HEK293 (cell line): ENCODE results near the gene NAV2.

Source experiments
- CTCF ChIA-PET: fragments of 350-600 bp; formaldehyde crosslinking; extraction: SDS; loops from one replicate; lab custom pipeline; 2021; ENCODE audit warnings: antibody characterized with exemption; lab: Yijun Ruan, JAX
- POLR2A ChIA-PET: fragments of 300-600 bp; formaldehyde crosslinking; extraction: SDS; loops from one replicate; lab custom pipeline; 2020; ENCODE audit warnings: antibody characterized with exemption, inconsistent platforms; lab: Yijun Ruan, JAX
- H3K27ac ChIP-seq: fragments of 200-500 bp; sonication (Bioruptor generic); 2 replicates; pipeline ENCODE4 v1.5.1; 2014; ENCODE audit warnings: low read depth, low read length, control low read depth, inconsistent platforms; ENCODE audit errors: extremely low read depth
- H3K36me3 ChIP-seq, 2 experiments: fragments of 200-500 bp in 1 of 2; sonication (Bioruptor generic) in 1 of 2; 1 replicate in 1 of 2; 2 replicates in 1 of 2; pipeline ENCODE4 v1.5.1; 2014 to 2017; ENCODE audit warnings: inconsistent platforms in 2 of 2, low read length in 2 of 2; ENCODE audit not compliant: control insufficient read depth in 2 of 2, insufficient read depth in 1 of 2
- H3K4me1 ChIP-seq: fragments of 200-500 bp; sonication (Bioruptor generic); 2 replicates; pipeline ENCODE4 v1.5.1; 2014; ENCODE audit warnings: mild to moderate bottlenecking, low read length, inconsistent platforms; ENCODE audit not compliant: control insufficient read depth, insufficient read depth
- H3K4me3 ChIP-seq: 2 replicates; pipeline ENCODE4 v1.5.1; 2011; ENCODE audit warnings: low read depth, mild to moderate bottlenecking, control low read depth, low read length, moderate library complexity
- H3K9me3 ChIP-seq: fragments of 200-500 bp; sonication (Bioruptor generic); 2 replicates; pipeline ENCODE4 v1.5.1; 2014; ENCODE audit warnings: low read depth, low read length, inconsistent platforms; ENCODE audit not compliant: control insufficient read depth, insufficient read depth
- AEBP2 ChIP-seq: fragments of 450-650 bp; formaldehyde crosslinking; IDR thresholded peaks from 2 replicates; pipeline ENCODE4 v1.5.1; 2016; ENCODE audit warnings: missing biosample characterization, missing genetic modification characterization, borderline replicate concordance
- FEZF1 ChIP-seq: fragments of 450-650 bp; formaldehyde crosslinking; IDR thresholded peaks from 2 replicates; pipeline ENCODE4 v1.5.1; 2016; ENCODE audit warnings: missing biosample characterization, missing genetic modification characterization
- HOXA7 ChIP-seq: sonication (generic); formaldehyde crosslinking; IDR thresholded peaks from 2 replicates; pipeline ENCODE4 v1.8.1; 2022; ENCODE audit warnings: missing genetic modification reagents, borderline replicate concordance
- KLF1 ChIP-seq: fragments of 450-650 bp; formaldehyde crosslinking; IDR thresholded peaks from 2 replicates; pipeline ENCODE4 v1.5.1; 2016; ENCODE audit warnings: missing biosample characterization, missing genetic modification characterization
- OSR2 ChIP-seq: fragments of 450-650 bp; formaldehyde crosslinking; IDR thresholded peaks from 2 replicates; pipeline ENCODE4 v1.5.1; 2016; ENCODE audit warnings: missing biosample characterization, missing genetic modification characterization
- REPIN1 ChIP-seq: fragments of 450-650 bp; formaldehyde crosslinking; IDR thresholded peaks from 2 replicates; pipeline ENCODE4 v1.5.1; 2017; ENCODE audit warnings: missing biosample characterization, missing genetic modification characterization, low read depth
- REST ChIP-seq: fragments of 450-650 bp; formaldehyde crosslinking; IDR thresholded peaks from 2 replicates; pipeline ENCODE4 v1.5.1; 2016; ENCODE audit warnings: missing biosample characterization, missing genetic modification characterization
- SP3 ChIP-seq: fragments of 450-650 bp; formaldehyde crosslinking; IDR thresholded peaks from 2 replicates; pipeline ENCODE4 v1.5.1; 2016; ENCODE audit warnings: missing biosample characterization, missing genetic modification characterization
- TRIM28 ChIP-seq: IDR thresholded peaks from 2 replicates; pipeline ENCODE4 v1.6.1; 2011; ENCODE audit warnings: low read length, control low read depth, borderline replicate concordance
- ZBTB7A ChIP-seq: fragments of 450-650 bp; formaldehyde crosslinking; IDR thresholded peaks from 2 replicates; pipeline ENCODE4 v1.5.1; 2016; ENCODE audit warnings: low read depth, missing biosample characterization, missing genetic modification characterization
- ZFHX2 ChIP-seq: fragments of 450-650 bp; formaldehyde crosslinking; conservative IDR thresholded peaks from 2 replicates; pipeline ENCODE4 v1.5.1; 2016; ENCODE audit warnings: missing biosample characterization, missing genetic modification characterization
- ZFP37 ChIP-seq: fragments of 450-650 bp; formaldehyde crosslinking; IDR thresholded peaks from 2 replicates; pipeline ENCODE4 v1.5.1; 2016; ENCODE audit warnings: missing biosample characterization, missing genetic modification characterization
- ZNF10 ChIP-seq: fragments of 450-650 bp; formaldehyde crosslinking; IDR thresholded peaks from 2 replicates; pipeline ENCODE4 v1.5.1; 2017; ENCODE audit warnings: missing biosample characterization, missing genetic modification characterization
- ZNF114 ChIP-seq: fragments of 450-650 bp; formaldehyde crosslinking; IDR thresholded peaks from 2 replicates; pipeline ENCODE4 v1.5.0; 2017; ENCODE audit warnings: missing biosample characterization, missing genetic modification characterization
- ZNF140 ChIP-seq: fragments of 450-650 bp; formaldehyde crosslinking; IDR thresholded peaks from 2 replicates; pipeline ENCODE4 v1.5.1; 2016; ENCODE audit warnings: missing biosample characterization, missing genetic modification characterization
- ZNF157 ChIP-seq: fragments of 450-650 bp; formaldehyde crosslinking; IDR thresholded peaks from 2 replicates; pipeline ENCODE4 v1.5.1; 2016; ENCODE audit warnings: missing biosample characterization, missing genetic modification characterization
- ZNF18 ChIP-seq: fragments of 450-650 bp; formaldehyde crosslinking; IDR thresholded peaks from 2 replicates; pipeline ENCODE4 v1.5.1; 2016; ENCODE audit warnings: missing biosample characterization, missing genetic modification characterization
- ZNF19 ChIP-seq: fragments of 450-650 bp; formaldehyde crosslinking; IDR thresholded peaks from 2 replicates; pipeline ENCODE4; 2016; ENCODE audit warnings: missing biosample characterization, missing genetic modification characterization, low read depth
- ZNF223 ChIP-seq: fragments of 450-650 bp; formaldehyde crosslinking; IDR thresholded peaks from 2 replicates; pipeline ENCODE4 v1.5.1; 2016; ENCODE audit warnings: missing biosample characterization, missing genetic modification characterization
- ZNF391 ChIP-seq: fragments of 450-650 bp; formaldehyde crosslinking; IDR thresholded peaks from 2 replicates; pipeline ENCODE4 v1.5.1; 2016; ENCODE audit warnings: low read depth, missing biosample characterization, missing genetic modification characterization, borderline replicate concordance
- ZNF423 ChIP-seq: fragments of 450-650 bp; formaldehyde crosslinking; IDR thresholded peaks from 2 replicates; pipeline ENCODE4 v1.5.1; 2016; ENCODE audit warnings: missing biosample characterization, missing genetic modification characterization
- ZNF433 ChIP-seq: fragments of 450-650 bp; formaldehyde crosslinking; IDR thresholded peaks from 2 replicates; pipeline ENCODE4 v1.5.1; 2016; ENCODE audit warnings: missing biosample characterization, missing genetic modification characterization, low read depth
- ZNF473 ChIP-seq: fragments of 450-650 bp; formaldehyde crosslinking; IDR thresholded peaks from 2 replicates; pipeline ENCODE4 v1.5.1; 2017; ENCODE audit warnings: missing biosample characterization, missing genetic modification characterization
- ZNF544 ChIP-seq: fragments of 450-650 bp; formaldehyde crosslinking; IDR thresholded peaks from 2 replicates; pipeline ENCODE4 v1.5.0; 2017; ENCODE audit warnings: missing biosample characterization, missing genetic modification characterization
- ZNF664 ChIP-seq: fragments of 450-650 bp; formaldehyde crosslinking; IDR thresholded peaks from 2 replicates; pipeline ENCODE4 v1.5.1; 2016; ENCODE audit warnings: missing biosample characterization, missing genetic modification characterization
- ZNF677 ChIP-seq: fragments of 450-650 bp; IDR thresholded peaks from 2 replicates; pipeline ENCODE4 v1.5.0; 2018; ENCODE audit warnings: missing biosample characterization, mild to moderate bottlenecking, missing genetic modification characterization, moderate library complexity
- ZSCAN30 ChIP-seq: fragments of 450-650 bp; IDR thresholded peaks from 2 replicates; pipeline ENCODE4 v1.5.1; 2018; ENCODE audit warnings: missing biosample characterization, mild to moderate bottlenecking, missing genetic modification characterization, moderate library complexity
- TF ChIP-seq, protein P1 (sequence below): fragments of 450-650 bp; formaldehyde crosslinking; IDR thresholded peaks from 2 replicates; pipeline ENCODE4 v1.5.1; 2017; ENCODE audit warnings: missing biosample characterization, missing genetic modification characterization

The NAV2 gene

DNA sequence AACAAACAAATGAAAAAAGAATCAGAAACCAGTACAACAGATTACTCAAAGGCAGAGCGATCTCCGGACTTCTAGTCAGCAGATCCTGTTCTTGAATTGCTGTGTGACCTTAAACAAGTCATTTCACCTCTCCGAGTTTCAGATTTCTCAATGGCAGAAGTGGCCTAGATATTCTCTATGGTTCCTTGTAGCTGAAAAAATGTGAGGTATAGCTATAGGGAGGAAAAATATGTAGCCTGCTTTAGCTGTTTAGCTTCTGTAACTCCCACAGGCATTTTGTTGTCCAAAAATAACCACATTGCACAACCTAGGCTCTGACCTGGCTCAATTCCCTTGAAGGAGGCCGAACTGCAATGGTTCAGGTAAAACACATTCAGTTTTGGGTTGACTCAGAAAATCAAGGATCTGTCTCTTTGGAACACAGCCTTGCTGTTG is 347.0 kb downstream of the NAV2 start:
- H3K4me1 ChIP-seq, result peaks cover 7% of the 10 kb centered on the region; the same call in 1 of the 2 replicates
- H3K27ac ChIP-seq, result no peak overlapping the region
- H3K9me3 ChIP-seq, result no peaks in the 10 kb centered on the region
- TF ChIP-seq ZNF223, result no peak
- no peak for TF ChIP-seq AEBP2 (tag by site-specific recombination)
- TF ChIP-seq OSR2 (tag by site-specific recombination), result no peak
- no peak for TF ChIP-seq ZBTB7A (tag by site-specific recombination)
- no peak for TF ChIP-seq ZNF140 (tag by site-specific recombination)
- no peak for TF ChIP-seq ZNF157 (tag by site-specific recombination)
- no peak for TF ChIP-seq ZFHX2 (tag by site-specific recombination)
- no peak for TF ChIP-seq ZFP37 (tag by site-specific recombination)
- TF ChIP-seq FEZF1 (tag by site-specific recombination), result no peak
- no peak for TF ChIP-seq ZNF423 (tag by site-specific recombination)
- no peak for TF ChIP-seq ZNF391 (tag by site-specific recombination)
- TF ChIP-seq REPIN1 (tag by site-specific recombination), result no peak
- TF ChIP-seq SP3, result no peak
- no peak for TF ChIP-seq ZSCAN30 (tag by site-specific recombination)
- no peak for TF ChIP-seq TRIM28
- H3K4me3 ChIP-seq, result no peak overlapping the region
- H3K36me3 ChIP-seq, result peaks cover 0 to 20% of the 10 kb centered on the region in 2 experiments; a peak in 1 of 3 replicates
- POLR2A ChIA-PET, result no interaction called here
- CTCF ChIA-PET, result no interaction called here

DNA sequence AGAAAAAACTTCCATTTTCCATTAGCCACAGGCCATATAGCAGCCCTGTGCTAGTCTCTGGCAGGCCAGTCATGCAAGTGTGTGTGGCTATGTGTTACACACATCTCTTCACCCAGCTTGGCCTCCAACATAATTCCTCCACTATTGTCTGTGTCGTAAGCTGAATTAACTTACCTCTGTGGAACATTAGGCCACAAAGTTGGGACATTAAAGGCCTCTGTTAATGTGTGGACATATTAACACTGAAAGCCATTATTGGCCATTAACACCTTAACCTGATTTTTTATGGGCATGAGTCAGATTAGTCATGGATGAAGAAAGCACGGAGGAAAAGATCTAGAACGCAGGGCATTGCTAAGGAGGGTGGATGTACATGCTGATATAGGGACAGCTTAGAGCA is 347.5 kb downstream of the NAV2 start:
- Histone ChIP-seq H3K36me3 (peaks cover 0 to 16% of the 10 kb centered on the region in 2 experiments; a peak in 1 of 3 replicates), H3K4me1 (peaks cover 7% of the 10 kb centered on the region; the same call in 1 of the 2 replicates), H3K9me3 (no peaks in the 10 kb centered on the region), H3K4me3 (no peak overlapping the region), H3K27ac (no peak overlapping the region)
- CTCF ChIA-PET, result no interaction called here
- TF ChIP-seq KLF1 (no peak), REST (tag by site-specific recombination) (no peak), ZNF18 (no peak), ZFP37 (tag by site-specific recombination) (no peak), ZNF10 (no peak), ZNF544 (no peak), HOXA7 (no peak), ZNF19 (tag by site-specific recombination) (no peak), ZNF114 (tag by site-specific recombination) (no peak), ZNF677 (no peak), ZNF433 (tag by site-specific recombination) (no peak), ZNF473 (tag by site-specific recombination) (no peak), ZNF664 (no peak)
- TF ChIP-seq, protein P1, sequence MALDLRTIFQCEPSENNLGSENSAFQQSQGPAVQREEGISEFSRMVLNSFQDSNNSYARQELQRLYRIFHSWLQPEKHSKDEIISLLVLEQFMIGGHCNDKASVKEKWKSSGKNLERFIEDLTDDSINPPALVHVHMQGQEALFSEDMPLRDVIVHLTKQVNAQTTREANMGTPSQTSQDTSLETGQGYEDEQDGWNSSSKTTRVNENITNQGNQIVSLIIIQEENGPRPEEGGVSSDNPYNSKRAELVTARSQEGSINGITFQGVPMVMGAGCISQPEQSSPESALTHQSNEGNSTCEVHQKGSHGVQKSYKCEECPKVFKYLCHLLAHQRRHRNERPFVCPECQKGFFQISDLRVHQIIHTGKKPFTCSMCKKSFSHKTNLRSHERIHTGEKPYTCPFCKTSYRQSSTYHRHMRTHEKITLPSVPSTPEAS (tag by site-specific recombination), result no peak
- TF ChIP-seq, all 188 proteins: peak for 0
- POLR2A ChIA-PET, result no interaction called here
